Activated CD8-positive, alpha-beta memory T cell treated with anti-CD3 and anti-CD28 coated beads, Interleukin-2, amount 50 U/mL, for 1 hour (primary cell): ENCODE results near the gene INTS4.
"Not testable (repeated sequence)": the region's sequence is repeated elsewhere in the genome, so short reads cannot be mapped to it uniquely, and the experiment has no call there.

Source experiments
- DNase-seq: peaks from one replicate; pipeline ENCODE4 v3.0.0-alpha.2; 2020; ENCODE audit errors: extremely low read depth

INTS4 gene

DNA sequence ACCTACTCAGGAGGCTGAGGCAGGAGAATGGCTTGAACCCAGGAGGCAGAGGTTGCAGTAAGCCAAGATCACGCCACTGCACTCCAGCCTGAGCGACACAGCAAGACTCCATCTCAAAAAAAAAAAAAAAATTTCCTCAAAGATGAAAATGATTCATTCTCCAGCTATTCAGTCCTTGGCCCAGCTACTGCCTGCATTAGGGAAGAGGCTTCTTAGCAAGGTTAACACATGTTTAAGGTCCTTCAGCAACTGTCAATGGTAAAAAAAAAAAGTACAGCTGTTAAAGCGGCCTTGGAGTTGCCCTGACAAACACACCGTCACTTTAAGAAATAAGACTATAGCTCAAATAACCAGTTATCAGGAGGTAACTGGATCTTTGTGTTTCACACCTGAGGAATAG, 116.2 kb downstream of the INTS4 start:
- not testable (repeated sequence) for DNase-seq

DNA sequence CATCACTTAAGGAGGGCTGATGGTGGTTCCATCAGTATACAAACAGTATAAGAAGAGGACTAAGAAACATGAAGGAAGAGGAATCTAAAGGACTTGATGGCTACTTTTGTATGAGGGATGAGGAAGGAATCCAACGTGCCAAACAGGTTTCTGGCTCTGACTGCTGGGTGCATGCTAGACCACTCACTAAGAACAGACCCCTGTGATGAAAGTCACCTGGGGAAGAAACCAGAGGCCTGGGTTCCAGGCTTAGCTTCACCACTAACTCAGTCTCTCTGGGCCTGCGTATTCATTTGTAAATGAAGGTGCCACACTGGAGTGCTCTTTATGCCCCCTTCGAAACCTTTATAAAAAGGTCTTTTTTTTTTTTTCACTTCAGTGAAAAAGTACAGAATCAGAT, 118.4 kb downstream of the INTS4 start:
- DNase-seq: no peak

DNA sequence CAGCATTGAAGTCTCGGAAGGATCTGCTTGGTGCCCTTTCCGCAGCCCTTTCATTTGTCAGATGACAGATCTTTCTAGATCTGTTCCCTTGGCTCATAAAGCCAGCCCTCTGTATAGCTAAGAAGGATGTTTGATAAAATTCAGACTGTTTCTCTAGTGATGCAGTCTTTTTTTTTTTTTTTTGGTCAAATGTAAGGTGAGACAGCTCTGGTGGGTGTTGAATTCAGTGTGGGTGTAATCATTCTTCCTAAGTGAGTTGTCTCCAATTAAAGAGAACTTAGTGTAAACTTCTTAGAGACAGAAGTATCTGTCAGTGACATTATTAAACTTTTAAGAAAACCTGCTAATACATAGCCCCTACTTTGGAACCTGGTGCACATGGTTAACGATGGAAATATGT, 120.3 kb downstream of the INTS4 start:
- no peak for DNase-seq

DNA sequence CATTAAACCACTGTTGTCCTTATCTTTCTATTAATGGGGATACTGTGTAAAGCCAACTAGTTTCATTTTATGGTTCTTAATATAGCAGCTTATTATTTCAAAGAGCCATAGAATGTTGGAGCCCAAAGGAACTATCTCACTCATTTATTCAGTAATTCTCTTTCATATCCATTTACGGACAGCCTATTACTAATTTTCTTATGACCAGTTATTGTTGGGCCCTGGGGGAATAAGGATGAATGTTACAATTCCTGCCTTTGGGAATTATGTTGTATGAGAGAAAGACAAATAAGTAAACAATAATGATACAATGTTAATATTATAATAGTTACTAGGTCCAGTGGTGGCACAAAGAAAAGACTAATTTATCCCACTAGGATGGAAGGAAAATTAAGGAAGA, 121.1 kb downstream of the INTS4 start:
- no peak for DNase-seq

DNA sequence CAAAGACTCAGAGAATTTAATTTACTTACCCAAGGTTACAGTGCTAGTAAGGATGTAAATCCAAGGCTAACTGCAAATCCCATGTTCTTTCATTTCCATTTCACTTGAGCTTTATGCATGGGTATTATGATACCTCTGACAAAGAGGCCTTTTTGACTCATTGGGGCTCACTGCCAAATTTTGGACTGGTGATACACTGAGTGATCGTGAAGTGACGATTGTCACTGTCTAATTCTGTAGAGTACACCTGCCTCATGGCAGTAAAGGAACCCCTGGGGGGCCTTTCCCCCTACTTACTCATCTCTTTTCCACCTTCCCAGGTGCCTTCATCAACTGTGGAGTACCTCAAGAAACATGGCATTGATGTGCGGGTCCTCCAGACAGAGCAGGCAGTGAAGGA, 122.6 kb downstream of the INTS4 start:
- DNase-seq: no peak

DNA sequence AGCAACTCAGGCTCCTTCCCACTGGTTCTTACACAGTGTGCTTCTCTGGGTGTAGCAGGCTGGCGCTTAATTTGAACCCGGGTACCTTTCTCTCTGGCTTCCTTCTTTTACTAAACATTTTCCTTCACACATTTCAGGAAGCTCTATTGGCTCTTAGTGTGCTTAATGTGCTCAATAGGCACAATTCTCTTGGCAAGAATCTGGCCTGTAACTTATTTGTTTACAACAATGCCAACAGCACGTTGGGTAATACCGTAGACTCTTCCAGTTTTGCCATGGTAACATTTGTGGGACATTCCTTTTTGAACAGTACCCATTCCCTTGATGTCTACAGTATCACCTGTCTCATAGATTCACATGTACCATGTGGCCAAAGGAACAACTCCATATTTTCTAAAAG, 125.7 kb downstream of the INTS4 start:
- DNase-seq: no peak

DNA sequence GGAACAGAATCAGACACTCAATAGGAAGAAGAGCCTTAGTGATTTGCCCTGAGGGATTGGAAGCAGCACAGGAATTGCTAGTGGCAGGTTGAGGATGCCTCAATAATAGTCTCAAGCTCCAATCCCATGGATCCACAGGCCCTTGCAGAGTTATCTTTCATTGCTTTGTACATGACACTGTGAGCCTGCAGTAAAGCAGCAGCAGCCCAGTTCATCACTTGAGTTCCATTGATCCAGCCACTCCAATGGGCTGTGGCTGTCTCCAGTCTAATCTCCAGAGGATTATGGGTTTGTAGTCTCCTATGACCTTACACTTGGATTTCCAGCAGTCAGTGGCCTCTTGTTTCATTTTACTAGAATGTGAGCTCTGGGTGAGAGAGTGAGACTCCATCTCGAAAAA, 128.1 kb downstream of the INTS4 start:
- DNase-seq: no peak

DNA sequence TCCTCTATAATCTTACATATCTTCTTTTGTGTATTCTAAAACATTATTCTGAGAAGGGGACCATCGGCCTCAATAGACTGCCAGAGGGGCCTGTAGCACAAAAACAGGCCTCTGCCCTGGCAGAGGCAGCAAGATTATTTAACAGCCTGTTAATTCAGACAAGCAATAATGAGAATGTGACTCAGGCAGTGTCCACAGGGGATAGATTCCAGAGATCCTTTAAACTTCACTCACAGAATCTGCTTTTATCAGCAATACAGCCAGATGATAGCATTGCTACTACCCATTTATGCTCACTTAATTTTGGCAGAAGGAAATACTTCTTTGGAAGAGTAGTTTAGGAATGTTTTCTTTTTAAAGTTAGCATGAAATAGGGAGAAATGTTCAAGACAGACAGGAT, 128.7 kb downstream of the INTS4 start:
- DNase-seq: no peak

DNA sequence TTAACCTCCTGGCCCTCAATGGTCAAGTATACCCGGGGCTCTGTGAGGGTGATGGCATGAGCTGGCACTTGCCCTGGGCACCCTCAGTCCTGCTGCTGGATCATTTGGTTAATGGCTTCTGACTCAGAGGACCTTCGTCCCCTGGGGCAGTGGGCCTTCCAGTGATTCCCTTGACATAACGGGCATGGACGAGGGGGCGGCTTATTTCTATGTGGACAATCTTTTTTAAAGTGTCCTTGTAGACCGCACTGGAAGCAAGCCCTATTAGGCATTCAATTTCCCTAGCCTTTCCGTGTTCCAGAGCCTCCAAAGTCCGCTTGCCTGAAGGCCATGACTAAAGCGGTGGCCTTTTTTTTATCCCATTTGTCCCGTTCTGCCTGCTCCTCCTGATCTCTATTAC, 133.0 kb downstream of the INTS4 start:
- DNase-seq: not testable (repeated sequence)

DNA sequence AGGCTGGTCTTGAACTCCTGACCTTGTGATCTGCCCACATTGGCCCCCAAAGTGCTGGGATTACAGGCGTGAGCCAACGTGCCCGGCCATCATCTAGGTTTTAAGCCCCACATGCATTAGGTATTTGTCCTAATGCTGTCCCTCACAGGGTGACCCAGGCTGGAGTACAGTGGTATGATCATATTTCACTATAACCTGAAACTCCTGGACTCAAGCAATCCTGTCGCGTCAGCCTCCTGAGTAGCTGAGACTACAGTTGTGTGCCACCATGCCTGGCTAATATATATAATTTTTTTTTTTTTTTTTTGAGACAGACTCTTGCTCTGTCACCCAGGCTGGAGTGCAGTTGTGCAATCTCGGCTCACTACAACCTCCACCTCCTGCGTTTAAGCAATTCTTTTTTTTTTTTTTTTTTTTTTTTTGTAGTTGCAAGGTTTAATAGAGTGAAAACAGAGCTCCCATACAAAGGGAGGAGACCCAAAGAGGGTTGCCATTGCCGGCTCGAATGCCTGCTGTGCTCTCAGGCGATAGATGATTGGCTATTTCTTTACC, 136.5 kb downstream of the INTS4 start:
- DNase-seq: not testable (repeated sequence)

DNA sequence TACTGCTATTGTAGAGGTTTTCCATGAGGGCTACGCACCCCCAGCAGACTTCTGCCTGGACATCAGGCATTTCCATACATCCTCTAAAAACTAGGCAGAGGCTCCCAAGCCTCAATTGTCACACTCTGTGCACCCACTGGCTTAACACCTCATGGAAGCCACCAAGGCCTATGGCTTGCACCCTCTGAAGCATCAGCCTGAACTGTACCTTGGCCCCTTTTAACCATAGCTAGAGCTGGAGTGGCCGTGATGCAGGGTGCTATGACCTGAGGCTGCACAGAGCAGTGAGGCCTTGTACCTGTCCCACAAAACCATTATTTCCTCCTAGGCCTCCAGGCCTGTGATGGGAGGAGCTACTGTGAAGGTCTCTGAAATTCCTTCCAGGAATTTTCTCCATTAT, 139.6 kb downstream of the INTS4 start:
- DNase-seq: no peak

DNA sequence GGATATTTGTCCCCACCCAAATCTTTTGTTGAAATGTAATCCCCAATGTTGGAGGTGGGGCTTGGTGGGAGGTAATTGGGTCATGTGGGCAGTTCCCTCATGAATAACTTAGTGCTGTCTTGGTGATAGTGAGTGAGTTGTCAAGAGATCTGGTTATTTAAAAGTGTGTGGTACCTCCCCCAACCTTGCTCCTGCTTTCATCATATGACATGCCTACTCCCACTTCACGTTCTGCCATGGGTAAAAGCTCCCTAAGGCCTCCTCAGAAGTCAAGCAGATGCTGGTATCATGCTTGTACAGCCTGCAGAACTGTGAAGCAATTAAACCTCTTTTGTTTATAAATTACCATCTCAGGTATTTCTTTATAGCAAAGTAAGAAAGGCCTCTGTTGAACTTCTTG, 143.0 kb downstream of the INTS4 start:
- no peak for DNase-seq

DNA sequence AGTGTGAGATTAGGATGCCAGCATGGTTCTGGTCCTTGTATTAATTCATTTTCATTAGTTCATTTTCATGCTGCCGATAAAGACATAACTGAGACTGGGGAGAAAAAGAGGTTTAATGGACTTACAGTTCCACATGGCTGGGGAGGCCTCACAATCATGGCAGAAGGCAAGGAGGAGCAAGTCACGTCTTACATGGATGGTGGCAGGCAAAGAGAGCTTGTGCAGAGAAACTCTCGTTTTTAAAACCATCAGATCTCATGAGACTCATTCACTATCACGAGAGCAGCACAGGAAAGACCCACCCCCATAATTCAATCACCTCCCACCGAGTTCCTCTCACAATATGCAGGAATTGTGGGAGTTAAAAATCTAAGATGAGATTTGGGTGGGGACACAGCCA, 150.8 kb downstream of the INTS4 start:
- DNase-seq: not testable (repeated sequence)

DNA sequence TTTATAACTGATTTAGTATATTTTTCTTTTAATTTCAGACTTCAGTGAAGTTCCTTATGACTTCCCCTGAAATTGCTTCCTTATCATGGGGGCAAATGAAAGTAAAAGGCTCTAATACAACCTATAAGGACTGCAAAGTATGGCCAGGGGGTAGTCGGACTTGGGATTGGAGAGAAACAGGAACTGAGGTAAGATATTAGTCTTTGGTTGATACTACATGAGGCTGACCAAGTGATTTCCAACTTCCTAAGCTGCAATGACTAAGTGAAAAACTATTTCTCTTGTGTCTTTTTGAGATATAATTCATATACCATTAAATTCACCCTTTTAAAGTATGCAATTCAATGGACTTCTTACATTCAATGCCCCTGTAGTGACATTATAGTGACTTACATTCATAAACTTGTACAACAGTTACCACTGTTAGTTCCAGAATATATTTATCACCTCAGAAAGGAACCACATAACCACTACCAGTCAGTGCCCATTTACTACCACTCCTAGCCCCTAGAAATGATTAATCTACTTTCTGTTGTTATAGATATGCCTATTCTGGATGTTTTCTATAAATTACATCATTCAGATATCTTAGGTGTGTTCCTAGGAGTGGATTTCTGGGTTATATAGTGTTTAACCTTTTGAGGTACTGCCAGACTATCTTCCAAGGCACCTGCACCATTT, 151.9 kb downstream of the INTS4 start:
- DNase-seq: no peak

DNA sequence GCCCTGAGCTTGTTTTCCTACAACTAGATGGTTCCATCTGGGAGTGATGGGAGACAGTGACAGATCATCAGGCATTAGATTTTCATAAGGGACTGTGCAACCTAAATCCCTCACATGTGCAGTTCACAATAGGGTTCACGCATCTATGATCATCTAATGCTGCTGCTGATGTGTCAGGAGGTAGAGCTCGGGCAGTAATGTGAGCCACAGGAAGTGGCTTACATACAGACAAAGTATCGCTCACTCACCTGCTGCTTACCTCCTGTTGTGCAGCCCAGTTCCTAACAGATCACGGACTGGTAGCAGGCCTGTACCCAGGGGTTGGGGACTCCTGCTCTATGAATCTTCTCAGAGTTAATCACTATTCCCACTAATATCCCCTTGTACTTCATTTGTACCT, 161.2 kb downstream of the INTS4 start:
- DNase-seq: no peak

DNA sequence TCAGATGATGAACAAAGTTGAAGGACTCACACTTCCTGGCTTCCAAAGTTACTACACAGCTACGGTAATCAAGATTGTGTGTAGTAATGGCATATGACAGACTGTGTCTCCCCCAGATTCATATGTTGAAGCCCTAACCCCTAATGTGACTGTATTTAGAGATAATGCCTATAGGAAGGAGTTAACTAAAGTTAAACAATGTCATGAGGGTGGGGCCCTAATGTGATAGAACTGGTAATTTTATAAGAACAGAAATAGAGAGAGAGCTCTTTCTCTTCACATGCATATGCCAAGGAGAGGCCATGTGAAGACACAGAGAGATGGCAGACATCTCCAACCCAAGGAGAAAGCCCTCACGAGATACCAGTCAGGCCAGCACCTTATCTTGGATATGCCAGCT, 165.5 kb downstream of the INTS4 start:
- DNase-seq: no peak
